Lower leg skin (tissue), 4 donors: ENCODE measurements around the gene RGS11. TPM values are rescaled to one million over a fixed set of nuclear protein-coding genes. Genes with fewer than 3 reads are reported as not detected.
"Not testable (repeated sequence)": the region's sequence is repeated elsewhere in the genome, so short reads cannot be mapped to it uniquely, and the experiment has no call there.

Experiments used
- DNase-seq, 2 donors: peaks; one replicate each; pipeline ENCODE4 v3.0.0-alpha.2; 2019; ENCODE audit warnings: low spot score in 2 of 2
- H3K4me3 ChIP-seq: fragments of 200-600 bp; sonication (generic); 2 replicates; pipeline ENCODE4 v1.5.1; 2017; ENCODE audit warnings: mild to moderate bottlenecking, low read depth; ENCODE audit not compliant: poor library complexity, severe bottlenecking
- POLR2A ChIP-seq, 2 donors: fragments of 450-650 bp; IDR thresholded peaks; one replicate each; pipeline ENCODE4 v1.6.1; 2016 to 2017; ENCODE audit warnings: antibody characterized with exemption in 2 of 2, mild to moderate bottlenecking in 1 of 2, moderate library complexity in 1 of 2
- WGBS, 2 donors: methylation state at CpG; one replicate each; pipeline ENCODE4 v1.1.5; 2018; 5-methylcytosine and 5-hydroxymethylcytosine counted together
- intact Hi-C: fragments of 100-400 bp; cut with DNase I; formaldehyde crosslinking; loops from one replicate; pipeline ENCODE4 v1.15.0; 2023; ENCODE audit warnings: low total_unique reads
- total RNA-seq, 4 donors: library from RNA; depleted of rRNA; stranded (reverse); fragments of >200 nt; gene quantifications; one replicate each; pipeline ENCODE4 v1.1.0, GENCODE V29; 2016
- TF ChIP-seq, protein P1 (sequence below), 3 donors: fragments of 450-650 bp; IDR thresholded peaks; one replicate each; pipeline ENCODE4 v1.5.1; 2016; ENCODE audit warnings: antibody characterized with exemption in 3 of 3, mild to moderate bottlenecking in 3 of 3, moderate library complexity in 2 of 3

The RGS11 gene
- total RNA-seq, 4 donors from 2014 or later = 0.08 to 2.7 (median 1.6) TPM

DNA sequence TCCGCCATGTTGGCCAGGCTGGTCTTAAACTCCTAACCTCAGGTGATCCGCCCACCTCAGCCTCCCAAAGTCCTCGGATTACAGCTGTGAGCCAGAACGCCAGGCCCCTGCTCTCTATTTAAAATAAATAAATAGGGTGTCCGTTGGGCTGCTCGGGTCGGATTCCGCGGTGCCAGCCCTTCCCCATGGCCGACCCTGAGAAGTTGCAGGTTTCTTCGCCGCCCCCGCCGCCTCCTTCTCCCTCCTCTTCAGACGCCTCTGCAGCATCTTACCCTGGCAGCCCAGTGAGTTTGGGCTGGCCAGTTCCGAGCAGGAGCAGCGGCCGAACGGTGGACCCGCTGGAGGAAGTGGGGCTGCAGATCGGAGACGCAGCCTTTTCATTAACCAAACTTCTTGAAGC, 44.8 kb downstream of the RGS11 start:
- H3K4me3 ChIP-seq = no peak overlapping the region
- DNase-seq = no peak
- TF ChIP-seq POLR2A (IDR thresholded peaks at IDR 0.05) = no peak
- TF ChIP-seq, protein P1, sequence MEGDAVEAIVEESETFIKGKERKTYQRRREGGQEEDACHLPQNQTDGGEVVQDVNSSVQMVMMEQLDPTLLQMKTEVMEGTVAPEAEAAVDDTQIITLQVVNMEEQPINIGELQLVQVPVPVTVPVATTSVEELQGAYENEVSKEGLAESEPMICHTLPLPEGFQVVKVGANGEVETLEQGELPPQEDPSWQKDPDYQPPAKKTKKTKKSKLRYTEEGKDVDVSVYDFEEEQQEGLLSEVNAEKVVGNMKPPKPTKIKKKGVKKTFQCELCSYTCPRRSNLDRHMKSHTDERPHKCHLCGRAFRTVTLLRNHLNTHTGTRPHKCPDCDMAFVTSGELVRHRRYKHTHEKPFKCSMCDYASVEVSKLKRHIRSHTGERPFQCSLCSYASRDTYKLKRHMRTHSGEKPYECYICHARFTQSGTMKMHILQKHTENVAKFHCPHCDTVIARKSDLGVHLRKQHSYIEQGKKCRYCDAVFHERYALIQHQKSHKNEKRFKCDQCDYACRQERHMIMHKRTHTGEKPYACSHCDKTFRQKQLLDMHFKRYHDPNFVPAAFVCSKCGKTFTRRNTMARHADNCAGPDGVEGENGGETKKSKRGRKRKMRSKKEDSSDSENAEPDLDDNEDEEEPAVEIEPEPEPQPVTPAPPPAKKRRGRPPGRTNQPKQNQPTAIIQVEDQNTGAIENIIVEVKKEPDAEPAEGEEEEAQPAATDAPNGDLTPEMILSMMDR (IDR thresholded peaks at IDR 0.05) = no peak
- whole genome bisulfite sequencing, 2 donors = 90% methylated on average over 22 of the region's 22 CpGs
- intact Hi-C loops = no loop called here

DNA sequence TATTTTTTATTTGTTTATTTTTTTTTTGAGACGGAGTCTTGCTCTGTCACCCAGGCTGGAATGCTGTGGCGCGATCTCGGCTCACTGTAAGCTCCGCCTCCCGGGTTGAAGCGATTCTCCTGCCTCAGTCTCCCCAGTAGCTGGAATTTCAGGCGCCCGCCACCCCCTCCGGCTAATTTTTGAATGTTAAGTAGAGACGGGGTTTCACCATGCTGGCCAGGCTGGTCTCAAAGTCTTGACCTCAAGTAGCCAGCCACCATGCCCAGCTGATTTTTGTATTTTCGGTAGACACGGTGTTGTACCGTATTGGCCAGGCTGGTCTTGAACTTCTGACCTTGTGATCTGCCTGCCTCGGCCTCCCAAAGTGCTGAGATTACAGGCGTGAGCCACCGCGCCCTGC, 45.4 kb downstream of the RGS11 start:
- DNase-seq, intact Hi-C loops, H3K4me3 ChIP-seq: not testable (repeated sequence)
- WGBS, 2 donors = 95% methylated on average over 18 of the region's 18 CpGs

DNA sequence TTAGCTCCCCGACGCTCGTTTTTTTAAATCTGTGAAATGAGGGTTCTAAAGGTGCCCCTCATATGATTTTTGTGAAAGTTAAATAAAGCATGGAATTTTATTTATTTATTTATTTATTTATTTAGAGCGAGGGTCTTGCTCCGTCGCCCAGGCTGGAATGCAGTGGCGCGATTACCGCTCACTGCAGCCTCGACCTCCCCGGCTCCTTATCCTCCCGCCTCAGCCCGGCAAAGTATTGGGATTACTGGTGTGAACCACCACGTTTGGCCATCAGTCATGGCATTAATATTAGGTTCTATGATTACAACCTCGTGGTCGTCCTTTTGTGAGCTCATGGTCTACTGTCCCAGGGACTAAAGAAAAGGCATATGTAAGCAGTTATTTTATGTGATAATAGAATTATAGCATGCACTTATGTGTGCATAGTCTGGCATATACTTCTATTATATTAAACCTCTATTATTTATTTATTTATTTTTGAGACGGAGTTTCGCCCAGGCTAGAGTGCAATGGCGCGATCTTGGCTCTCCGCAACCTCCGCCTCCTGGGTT, 45.9 kb downstream of the RGS11 start:
- intact Hi-C loops = no loop called here
- no peak for DNase-seq
- no peak overlapping the region for H3K4me3 ChIP-seq
- WGBS, 2 donors = 83 to 84% methylated on average over 22 of the region's 22 CpGs
- no peak for TF ChIP-seq POLR2A (IDR thresholded peaks at IDR 0.05)
- TF ChIP-seq, protein P1 (IDR thresholded peaks at IDR 0.05) = no peak

DNA sequence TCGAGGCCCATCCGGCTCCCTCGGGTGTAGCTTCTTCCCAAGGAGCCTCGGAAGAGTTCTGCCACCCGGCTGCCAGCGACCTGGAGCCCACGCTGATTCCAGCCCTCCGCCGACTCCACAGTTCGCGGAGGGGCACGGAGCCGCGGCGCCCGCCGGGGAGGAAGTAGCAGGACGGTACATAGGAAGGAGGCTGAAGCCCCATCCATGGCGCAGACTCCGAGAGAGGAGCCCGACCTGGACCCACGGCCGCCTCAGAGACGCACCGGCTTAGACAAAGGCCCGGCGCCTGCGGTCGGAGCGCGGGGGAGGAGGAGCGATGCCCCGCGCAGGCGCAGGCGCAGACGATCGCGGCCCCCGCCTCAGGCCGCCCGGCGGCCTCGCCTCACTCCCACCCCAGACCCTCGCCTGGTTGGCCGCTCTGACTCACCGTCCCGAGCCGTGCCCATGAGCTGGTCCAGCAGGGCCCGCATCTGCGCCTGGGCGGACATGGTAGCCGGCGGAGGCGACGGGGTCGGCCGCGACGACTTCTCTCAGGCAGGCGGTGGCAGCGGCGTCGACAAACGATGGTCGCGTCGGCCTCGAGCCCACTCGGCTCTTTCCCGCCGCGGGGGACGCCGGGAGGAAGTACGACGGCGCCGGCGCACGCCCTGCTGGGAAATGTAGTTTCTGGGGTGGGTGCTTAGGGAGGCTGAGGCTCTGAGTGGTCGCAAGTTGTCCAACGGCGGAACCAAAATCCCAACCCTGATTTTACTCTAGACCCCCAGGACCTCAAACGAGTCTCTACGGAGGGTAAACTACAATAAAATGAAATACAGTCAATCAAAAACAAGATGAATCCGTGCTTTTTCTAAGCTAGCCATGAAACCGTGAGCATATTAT, 46.7 kb downstream of the RGS11 start, which contains the start of gene LUC7L:
Gene LUC7L, minus strand, starts transcription at position 598 of the 879 bp plus-strand sequence. Its CDS starts 110 bp downstream, at position 488.
- TF ChIP-seq POLR2A (IDR thresholded peaks at IDR 0.05) = peak in 1 of 2 donors; percentile 83
- TF ChIP-seq, protein P1 (IDR thresholded peaks at IDR 0.05) = no peak
- peak within 1 kb of the TSS; percentile 74 for H3K4me3 ChIP-seq
- intact Hi-C loops = no loop called here
- peak; percentile 77 to 97 for DNase-seq
- 2 to 4% methylated on average over 22 to 67 of the region's 88 CpGs for WGBS, 2 donors

DNA sequence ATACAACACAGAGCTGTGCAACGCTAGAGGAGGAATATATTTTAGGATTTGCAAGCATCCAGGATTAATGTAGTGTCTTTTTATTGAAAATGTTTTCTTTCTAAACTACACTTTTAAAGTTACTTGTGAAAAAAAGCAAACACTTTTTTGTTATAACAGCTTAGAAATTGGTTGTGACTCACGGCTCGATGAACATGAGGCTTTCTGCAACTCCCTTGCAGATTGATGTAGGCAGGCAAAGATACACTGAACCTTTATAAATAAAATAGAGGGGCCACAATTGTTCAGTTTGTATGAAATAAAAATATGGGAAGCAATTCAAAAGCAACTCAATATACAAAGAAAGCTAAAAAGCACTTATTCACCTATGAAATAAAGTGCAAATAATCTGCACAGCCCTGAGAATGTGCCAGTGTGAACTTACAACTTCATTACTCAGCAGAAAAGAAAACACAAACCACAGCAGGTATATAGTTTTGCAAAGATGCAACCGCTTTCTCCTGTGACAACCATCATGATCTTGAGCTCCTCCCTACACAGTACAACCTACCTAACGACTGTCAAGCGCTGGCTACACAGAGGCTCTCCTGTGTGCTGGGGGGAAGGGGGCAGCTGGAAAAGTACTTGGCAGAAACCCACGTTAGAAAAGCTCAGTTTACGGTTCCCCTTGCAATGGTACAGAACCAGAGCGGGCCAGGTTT, 47.4 kb downstream of the RGS11 start:
- no peak for TF ChIP-seq POLR2A (IDR thresholded peaks at IDR 0.05)
- TF ChIP-seq, protein P1 (IDR thresholded peaks at IDR 0.05) = no peak
- intact Hi-C loops = no loop called here
- peak overlapping the region; percentile 74 for H3K4me3 ChIP-seq
- 18 to 24% methylated on average over 7 to 9 of the region's 9 CpGs for WGBS, 2 donors
- no peak for DNase-seq

DNA sequence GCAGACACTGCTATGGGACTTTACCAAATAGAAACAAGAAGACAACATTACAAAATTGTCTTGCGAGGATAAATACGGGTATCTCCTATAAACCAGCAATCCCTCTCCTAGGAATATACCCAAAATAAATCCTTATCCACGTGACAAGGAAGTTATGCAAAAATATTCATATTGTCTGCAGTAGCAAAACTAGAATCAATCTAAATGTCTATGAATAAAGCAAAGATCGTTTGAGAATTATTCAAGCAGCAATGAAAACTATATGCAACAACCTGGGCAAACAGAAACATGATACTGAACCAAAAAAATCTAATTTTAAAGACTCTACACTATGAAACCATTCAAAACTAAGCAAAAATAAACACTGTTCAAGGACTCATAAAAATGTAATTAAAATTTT, 55.7 kb downstream of the RGS11 start:
- TF ChIP-seq, protein P1 (IDR thresholded peaks at IDR 0.05) = no peak
- TF ChIP-seq POLR2A (IDR thresholded peaks at IDR 0.05) = no peak
- no peak for DNase-seq
- no peak overlapping the region for H3K4me3 ChIP-seq
- 76% methylated on average over 4 of the region's 4 CpGs for WGBS, 2 donors
- intact Hi-C loops = no loop called here
